HG02938 (cell line): Measurements from ENCODE around the gene LCN10.
"Not testable (repeated sequence)": the region's sequence is repeated elsewhere in the genome, so short reads cannot be mapped to it uniquely, and the experiment has no call there.

Source experiments
- ATAC-seq: cut with Tn5 transposase; IDR thresholded peaks from one replicate; pipeline ENCODE4 v1.9.1; 2021; ENCODE audit warnings: mild to moderate bottlenecking, moderate library complexity; ENCODE audit not compliant: unreplicated experiment

LCN10 gene

GRCh38 chr9:136773386-136774044 is 30.8 kb upstream of the LCN10 start:
- ATAC-seq, result no peak

- no peak for ATAC-seq
Observed at GRCh38 chr9:136771907-136772415, 29.2 kb upstream of the LCN10 start.

GRCh38 chr9:136769710-136770191 is 27.0 kb upstream of the LCN10 start:
- ATAC-seq, result no peak

- not testable (repeated sequence) for ATAC-seq
Observed at GRCh38 chr9:136766410-136767120, 23.8 kb upstream of the LCN10 start.

GRCh38 chr9:136765745-136766409 is 23.1 kb upstream of the LCN10 start:
- not testable (repeated sequence) for ATAC-seq

GRCh38 chr9:136765041-136765440 is 22.3 kb upstream of the LCN10 start:
- ATAC-seq, result no peak

- ATAC-seq, result no peak
Observed at GRCh38 chr9:136764301-136764891, 21.7 kb upstream of the LCN10 start, which contains the start of gene LCN15. LCN15 (minus strand) TSS chr9:136764518; CDS start chr9:136764488, 30 bp downstream.

- no peak for ATAC-seq
Observed at GRCh38 chr9:136763649-136764035, 20.9 kb upstream of the LCN10 start.

GRCh38 chr9:136762915-136763648 is 20.3 kb upstream of the LCN10 start:
- no peak for ATAC-seq

GRCh38 chr9:136762221-136762691 is 19.5 kb upstream of the LCN10 start:
- ATAC-seq, result no peak

- no peak for ATAC-seq
Observed at GRCh38 chr9:136761545-136761981, 18.8 kb upstream of the LCN10 start.

GRCh38 chr9:136760834-136761544 is 18.2 kb upstream of the LCN10 start:
- not testable (repeated sequence) for ATAC-seq

- ATAC-seq, result no peak
Observed at GRCh38 chr9:136760424-136760823, 17.7 kb upstream of the LCN10 start.

GRCh38 chr9:136759436-136760325 is 16.9 kb upstream of the LCN10 start:
- ATAC-seq, result no peak

- ATAC-seq, result no peak
Observed at GRCh38 chr9:136759001-136759400, 16.3 kb upstream of the LCN10 start.

- ATAC-seq, result no peak
Observed at GRCh38 chr9:136757751-136758140, 15.0 kb upstream of the LCN10 start.

GRCh38 chr9:136757328-136757727 is 14.6 kb upstream of the LCN10 start:
- ATAC-seq, result no peak

GRCh38 chr9:136756836-136757235 is 14.1 kb upstream of the LCN10 start:
- ATAC-seq, result no peak

- no peak for ATAC-seq
Observed at GRCh38 chr9:136756134-136756438, 13.3 kb upstream of the LCN10 start.
